A549 (cell line): Measurements from ENCODE around the gene TET2. TPM values are rescaled to one million over a fixed set of nuclear protein-coding genes. Genes with fewer than 3 reads are reported as not detected.

Source experiments
- ATAC-seq, 2 experiments: fragments of 200-7000 bp in 1 of 2; fragments of >200 bp in 1 of 2; cut with Nextera tagmentation in 1 of 2; cut with Tn5 transposase in 1 of 2; 3 replicates each; pipeline versions ENCODE4 v1.8.0 to v1.9.1; 2018 to 2020; ENCODE audit warnings: mild to moderate bottlenecking in 1 of 2, moderate library complexity in 1 of 2
- CTCF ChIA-PET: fragments of 300-600 bp; sonication (Branson Sonifier 250); formaldehyde crosslinking; extraction: SDS; loops from one replicate; lab custom pipeline; 2021; ENCODE audit warnings: antibody characterized with exemption, inconsistent platforms; lab: Yijun Ruan, JAX
- POLR2A ChIA-PET: fragments of 350-600 bp; formaldehyde crosslinking; extraction: SDS; loops from one replicate; lab custom pipeline; 2021; ENCODE audit warnings: antibody characterized with exemption, inconsistent platforms; lab: Yijun Ruan, JAX
- DNase-seq, 2 experiments: peaks; one replicate each; pipeline versions ENCODE4 v3.0.0 to v3.0.0-alpha.2; 2011 to 2016; ENCODE audit warnings: low read depth in 1 of 2, low spot score in 1 of 2
- FAIRE-seq: peaks from 2 replicates; lab custom pipeline; 2011; peaks lifted over from hg19 to GRCh38; lab: Jason Lieb, UNC
- H3K27ac ChIP-seq, 2 experiments: fragments of >200 bp; sonication (Bioruptor Twin); formaldehyde crosslinking; 3 replicates each; pipeline ENCODE4 v1.5.1; 2016 to 2017
- H3K4me1 ChIP-seq: fragments of >200 bp; sonication (Bioruptor Twin); formaldehyde crosslinking; 3 replicates; pipeline ENCODE4 v1.6.1; 2016
- H3K4me2 ChIP-seq: fragments of >200 bp; sonication (Bioruptor Twin); formaldehyde crosslinking; 3 replicates; pipeline ENCODE4 v1.6.1; 2016
- H3K4me3 ChIP-seq: fragments of >200 bp; sonication (Bioruptor Twin); formaldehyde crosslinking; 3 replicates; pipeline ENCODE4 v1.5.1; 2016
- H3K9me3 ChIP-seq: fragments of >200 bp; sonication (Bioruptor Twin); formaldehyde crosslinking; 3 replicates; pipeline ENCODE4 v1.6.1; 2016
- BHLHE40 ChIP-seq: IDR thresholded peaks from 2 replicates; pipeline ENCODE4 v1.6.1; 2012; ENCODE audit warnings: low read depth, low read length, inconsistent platforms
- CBX8 ChIP-seq: fragments of 200-600 bp; sonication (generic); IDR thresholded peaks from 2 replicates; pipeline ENCODE4 v1.6.1; 2016
- CEBPB ChIP-seq, 2 experiments: fragments of >200 bp in 1 of 2; sonication (Bioruptor Twin) in 1 of 2; formaldehyde crosslinking in 1 of 2; IDR thresholded peaks; 2 replicates each; pipeline ENCODE4 v1.6.1; 2012 to 2016
- EP300 ChIP-seq, 2 experiments: fragments of >200 bp; sonication (Bioruptor Twin); formaldehyde crosslinking; IDR thresholded peaks; 2 replicates in 1 of 2; 3 replicates in 1 of 2; pipeline ENCODE4 v1.6.1; 2016 to 2017
- HDAC2 ChIP-seq: fragments of 200-600 bp; sonication (generic); IDR thresholded peaks from 2 replicates; pipeline ENCODE4 v1.6.1; 2016
- HOXA7 ChIP-seq: fragments of 250-450 bp; sonication (Bioruptor Pico); IDR thresholded peaks from 2 replicates; pipeline ENCODE4 v1.5.0; 2020; ENCODE audit warnings: mild to moderate bottlenecking, moderate library complexity
- JUN ChIP-seq, 2 experiments: fragments of >200 bp; sonication (Bioruptor Twin); formaldehyde crosslinking; IDR thresholded peaks; 2 replicates in 1 of 2; 3 replicates in 1 of 2; pipeline ENCODE4 v1.6.1; 2016 to 2017
- JUNB ChIP-seq: fragments of >200 bp; sonication (Bioruptor Twin); formaldehyde crosslinking; IDR thresholded peaks from 2 replicates; pipeline ENCODE4 v1.6.1; 2016
- KDM5A ChIP-seq: fragments of 200-600 bp; sonication (generic); IDR thresholded peaks from 2 replicates; pipeline ENCODE4 v1.6.1; 2016; ENCODE audit warnings: antibody characterized with exemption, mild to moderate bottlenecking
- MAZ ChIP-seq: fragments of 150-350 bp; IDR thresholded peaks from 2 replicates; pipeline ENCODE4 v1.6.1; 2014; ENCODE audit warnings: antibody characterized with exemption, low read depth, low read length, borderline replicate concordance
- MYC ChIP-seq: IDR thresholded peaks from 2 replicates; pipeline ENCODE4 v1.6.1; 2012; ENCODE audit warnings: mild to moderate bottlenecking, inconsistent platforms, low read length, improper control_type of control experiment, borderline replicate concordance
- PHF8 ChIP-seq: fragments of 200-600 bp; sonication (generic); IDR thresholded peaks from 2 replicates; pipeline ENCODE4 v1.6.1; 2016; ENCODE audit warnings: low read depth, mild to moderate bottlenecking, antibody characterized with exemption, moderate library complexity, borderline replicate concordance
- RCOR1 ChIP-seq: fragments of 150-350 bp; IDR thresholded peaks from 2 replicates; pipeline ENCODE4 v1.6.1; 2014; ENCODE audit warnings: antibody characterized with exemption, low read length, low read depth
- TFCP2L1 ChIP-seq: fragments of 250-450 bp; sonication (Bioruptor Pico); IDR thresholded peaks from 2 replicates; pipeline ENCODE4 v1.5.0; 2021; ENCODE audit warnings: mild to moderate bottlenecking
- TP53 ChIP-seq: fragments of 250-450 bp; sonication (Bioruptor Pico); IDR thresholded peaks from 2 replicates; pipeline ENCODE4 v1.5.0; 2021; ENCODE audit warnings: mild to moderate bottlenecking, moderate library complexity
- ZNF302 ChIP-seq: fragments of 250-450 bp; sonication (Bioruptor Pico); IDR thresholded peaks from 2 replicates; pipeline ENCODE4 v1.9.0; 2021; ENCODE audit warnings: inconsistent platforms, mild to moderate bottlenecking, moderate library complexity
- ZSCAN20 ChIP-seq: fragments of 250-450 bp; sonication (Bioruptor Pico); IDR thresholded peaks from 2 replicates; pipeline ENCODE4 v1.8.0; 2022; ENCODE audit warnings: mild to moderate bottlenecking, moderate library complexity
- WGBS: methylation state at CpG from one replicate; pipeline ENCODE4 v1.1.6; 2017; ENCODE audit errors: missing lambda C conversion rate; 5-methylcytosine and 5-hydroxymethylcytosine counted together
- polyA plus RNA-seq, 4 experiments: library from polyadenylated mRNA; depleted of rRNA in 3 of 4; stranded (reverse); fragments of >200 nt; fragmentation: RNase III in 1 of 4; extraction: RNeasy Plus Mini Kit Qiagen cat#74134 plus additional on column Dnase treatment in 1 of 4; gene quantifications; 2 replicates in 3 of 4; 3 replicates in 1 of 4; pipeline ENCODE4 v1.2.3, GENCODE V29; 2011 to 2017
- TF ChIP-seq, protein P1 (sequence below): IDR thresholded peaks from 2 replicates; pipeline ENCODE4 v1.6.1; 2012; ENCODE audit warnings: low read depth, borderline replicate concordance
- TF ChIP-seq, protein P2 (sequence below): IDR thresholded peaks from 2 replicates; pipeline ENCODE4 v1.6.1; 2012
- TF ChIP-seq, protein P3 (sequence below): fragments of 150-350 bp; IDR thresholded peaks from 2 replicates; pipeline ENCODE4 v1.6.1; 2014; ENCODE audit warnings: low read depth, mild to moderate bottlenecking, low read length
- TF ChIP-seq, protein P4 (sequence below): fragments of >200 bp; sonication (Bioruptor Twin); formaldehyde crosslinking; IDR thresholded peaks from 2 replicates; pipeline ENCODE4 v1.6.1; 2016
- TF ChIP-seq, protein P5 (sequence below): fragments of >200 bp; sonication (Bioruptor Twin); formaldehyde crosslinking; IDR thresholded peaks from 3 replicates; pipeline ENCODE4 v1.6.1; 2016

TET2 gene
- polyA plus RNA-seq, 2 of the 4 experiments (the other 2 are of a cell fraction), result 2.2 to 6.6 TPM

DNA sequence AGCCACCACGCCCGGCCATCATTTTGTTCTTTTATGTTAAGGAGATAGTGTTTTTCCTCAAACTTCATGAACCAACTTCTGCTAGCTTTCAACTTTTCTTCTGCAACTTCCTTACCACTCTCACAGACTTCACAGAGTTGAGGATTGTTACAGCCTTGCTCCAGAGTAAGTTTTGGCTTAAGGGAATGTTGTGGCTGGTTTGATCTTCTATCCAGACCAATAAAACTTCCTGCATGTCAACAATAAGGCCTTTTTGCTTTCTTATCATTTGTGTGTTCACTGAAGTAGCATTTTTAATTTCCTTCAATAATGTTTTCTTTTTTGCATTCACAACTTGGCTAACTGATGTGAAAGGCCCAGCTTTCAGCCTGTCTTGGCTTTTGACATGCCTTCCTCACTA is 12.7 kb upstream of the TET2 start:
- ATAC-seq (no peak), DNase-seq (no peak), FAIRE-seq (no peak)
- CTCF ChIA-PET, result interaction anchor here (0.7 to 1.6 kb wide), 3 partner anchors 9 to 340 kb away, joined by 3 to 4 read pairs (median 3); partner anchors contain the start of gene PPA2
- POLR2A ChIA-PET, result no interaction called here
- TF ChIP-seq, protein P1, sequence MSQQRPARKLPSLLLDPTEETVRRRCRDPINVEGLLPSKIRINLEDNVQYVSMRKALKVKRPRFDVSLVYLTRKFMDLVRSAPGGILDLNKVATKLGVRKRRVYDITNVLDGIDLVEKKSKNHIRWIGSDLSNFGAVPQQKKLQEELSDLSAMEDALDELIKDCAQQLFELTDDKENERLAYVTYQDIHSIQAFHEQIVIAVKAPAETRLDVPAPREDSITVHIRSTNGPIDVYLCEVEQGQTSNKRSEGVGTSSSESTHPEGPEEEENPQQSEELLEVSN, result no peak
- no peak for TF ChIP-seq EP300 (IDR thresholded peaks at IDR 0.05)
- TF ChIP-seq PHF8, result no peak
- TF ChIP-seq, protein P2, sequence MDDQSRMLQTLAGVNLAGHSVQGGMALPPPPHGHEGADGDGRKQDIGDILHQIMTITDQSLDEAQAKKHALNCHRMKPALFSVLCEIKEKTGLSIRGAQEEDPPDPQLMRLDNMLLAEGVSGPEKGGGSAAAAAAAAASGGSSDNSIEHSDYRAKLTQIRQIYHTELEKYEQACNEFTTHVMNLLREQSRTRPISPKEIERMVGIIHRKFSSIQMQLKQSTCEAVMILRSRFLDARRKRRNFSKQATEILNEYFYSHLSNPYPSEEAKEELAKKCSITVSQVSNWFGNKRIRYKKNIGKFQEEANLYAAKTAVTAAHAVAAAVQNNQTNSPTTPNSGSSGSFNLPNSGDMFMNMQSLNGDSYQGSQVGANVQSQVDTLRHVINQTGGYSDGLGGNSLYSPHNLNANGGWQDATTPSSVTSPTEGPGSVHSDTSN, result no peak
- no peak for TF ChIP-seq RCOR1
- TF ChIP-seq HOXA7 (CRISPR knock-in tag), result no peak
- TF ChIP-seq JUN (IDR thresholded peaks at IDR 0.05), result no peak
- TF ChIP-seq MYC, result no peak
- no peak for TF ChIP-seq MAZ
- TF ChIP-seq, protein P3, sequence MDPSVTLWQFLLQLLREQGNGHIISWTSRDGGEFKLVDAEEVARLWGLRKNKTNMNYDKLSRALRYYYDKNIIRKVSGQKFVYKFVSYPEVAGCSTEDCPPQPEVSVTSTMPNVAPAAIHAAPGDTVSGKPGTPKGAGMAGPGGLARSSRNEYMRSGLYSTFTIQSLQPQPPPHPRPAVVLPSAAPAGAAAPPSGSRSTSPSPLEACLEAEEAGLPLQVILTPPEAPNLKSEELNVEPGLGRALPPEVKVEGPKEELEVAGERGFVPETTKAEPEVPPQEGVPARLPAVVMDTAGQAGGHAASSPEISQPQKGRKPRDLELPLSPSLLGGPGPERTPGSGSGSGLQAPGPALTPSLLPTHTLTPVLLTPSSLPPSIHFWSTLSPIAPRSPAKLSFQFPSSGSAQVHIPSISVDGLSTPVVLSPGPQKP, result no peak
- TF ChIP-seq HDAC2, result no peak
- TF ChIP-seq, protein P4, sequence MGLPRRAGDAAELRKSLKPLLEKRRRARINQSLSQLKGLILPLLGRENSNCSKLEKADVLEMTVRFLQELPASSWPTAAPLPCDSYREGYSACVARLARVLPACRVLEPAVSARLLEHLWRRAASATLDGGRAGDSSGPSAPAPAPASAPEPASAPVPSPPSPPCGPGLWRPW, result no peak
- TF ChIP-seq, protein P5, sequence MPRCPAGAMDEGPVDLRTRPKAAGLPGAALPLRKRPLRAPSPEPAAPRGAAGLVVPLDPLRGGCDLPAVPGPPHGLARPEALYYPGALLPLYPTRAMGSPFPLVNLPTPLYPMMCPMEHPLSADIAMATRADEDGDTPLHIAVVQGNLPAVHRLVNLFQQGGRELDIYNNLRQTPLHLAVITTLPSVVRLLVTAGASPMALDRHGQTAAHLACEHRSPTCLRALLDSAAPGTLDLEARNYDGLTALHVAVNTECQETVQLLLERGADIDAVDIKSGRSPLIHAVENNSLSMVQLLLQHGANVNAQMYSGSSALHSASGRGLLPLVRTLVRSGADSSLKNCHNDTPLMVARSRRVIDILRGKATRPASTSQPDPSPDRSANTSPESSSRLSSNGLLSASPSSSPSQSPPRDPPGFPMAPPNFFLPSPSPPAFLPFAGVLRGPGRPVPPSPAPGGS, result no peak
- TF ChIP-seq TP53 (CRISPR knock-in tag), result no peak
- Histone ChIP-seq H3K27ac (no peak overlapping the region), H3K4me2 (no peak overlapping the region), H3K4me1 (no peaks in the 10 kb centered on the region), H3K9me3 (no peaks in the 10 kb centered on the region), H3K4me3 (no peak overlapping the region)
- 78% methylated on average over 2 of the region's 2 CpGs for WGBS

DNA sequence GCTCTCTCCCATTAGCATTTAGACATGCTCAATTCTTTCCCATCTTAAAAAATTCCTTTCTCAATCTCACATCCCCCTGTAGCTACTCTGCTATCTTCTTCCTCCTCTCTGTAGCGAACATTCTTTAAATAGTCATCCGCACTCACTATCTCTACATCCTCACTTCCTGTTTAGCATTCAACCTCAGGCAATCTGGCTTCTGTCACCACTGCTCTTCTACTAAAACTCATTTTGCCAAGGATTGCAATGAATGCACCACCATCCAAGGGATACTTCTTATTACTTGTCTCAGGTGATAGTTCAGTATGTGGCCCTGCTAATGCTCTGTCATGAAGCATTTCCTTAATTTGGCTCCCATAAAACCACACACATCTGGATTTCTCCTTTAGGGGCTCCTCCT is 10.9 kb upstream of the TET2 start:
- ATAC-seq (no peak), DNase-seq (no peak), FAIRE-seq (no peak)
- Histone ChIP-seq H3K4me3 (no peak overlapping the region), H3K27ac (no peak overlapping the region), H3K9me3 (no peaks in the 10 kb centered on the region), H3K4me1 (no peaks in the 10 kb centered on the region), H3K4me2 (no peak overlapping the region)
- 90% methylated on average over 2 of the region's 2 CpGs for WGBS
- no peak for TF ChIP-seq CEBPB (IDR thresholded peaks at IDR 0.05)
- no peak for TF ChIP-seq HDAC2
- TF ChIP-seq PHF8, result no peak
- TF ChIP-seq BHLHE40, result no peak
- TF ChIP-seq HOXA7 (CRISPR knock-in tag), result no peak
- no peak for TF ChIP-seq CBX8
- no peak for TF ChIP-seq ZNF302
- TF ChIP-seq KDM5A, result no peak
- TF ChIP-seq, protein P2, result no peak
- no peak for TF ChIP-seq TFCP2L1 (CRISPR knock-in tag)
- TF ChIP-seq ZSCAN20 (CRISPR knock-in tag), result no peak
- TF ChIP-seq JUNB, result no peak
- ChIA-PET CTCF (no interaction called here), POLR2A (no interaction called here)
